ENCODE results near the gene GCN1. TPM values are rescaled to one million over a fixed set of nuclear protein-coding genes. Genes with fewer than 3 reads are reported as not detected.
"Not testable (repeated sequence)": the region's sequence is repeated elsewhere in the genome, so short reads cannot be mapped to it uniquely, and the experiment has no call there.

GCN1 gene
- 107 and 112 TPM in 2 replicates for total RNA-seq (2014; rRNA removed; shearing (Covaris generic))
- 30.5 and 34.0 TPM in 2 replicates for polyA plus RNA-seq (2015; cell fraction: cytosol; rRNA removed)
- 174 and 261 TPM in 2 replicates for polyA plus RNA-seq (2015; cell fraction: nucleus; rRNA removed)

- peak; percentile 89 for DNase-seq (ENCODE audit: low read depth)
These were observed at the start of gene GCN1 for GRCh38 chr12:120194534-120195395. Gene GCN1, minus strand, starts transcription at chr12:120194715. Its CDS starts 18 bp downstream, at chr12:120194697.

- DNase-seq (ENCODE audit: low read depth), result no peak
These were observed 48.6 kb upstream of the GCN1 start for GRCh38 chr12:120242971-120243699.

- no peak for DNase-seq (ENCODE audit: low read depth)
These were observed 47.8 kb upstream of the GCN1 start for GRCh38 chr12:120242275-120242799.

- DNase-seq (ENCODE audit: low read depth), result no peak
These were observed 47.2 kb upstream of the GCN1 start for GRCh38 chr12:120241561-120242274.

- no peak for DNase-seq (ENCODE audit: low read depth)
These were observed 45.9 kb upstream of the GCN1 start for GRCh38 chr12:120240495-120240833.

GRCh38 chr12:120239776-120240494 lies 45.4 kb upstream of the GCN1 start:
- no peak for DNase-seq (ENCODE audit: low read depth)

GRCh38 chr12:120238839-120239445 lies 44.4 kb upstream of the GCN1 start:
- peak; percentile 44 for DNase-seq (ENCODE audit: low read depth)

- no peak for DNase-seq (ENCODE audit: low read depth)
These were observed 43.7 kb upstream of the GCN1 start for GRCh38 chr12:120238217-120238616.

- peak; percentile 87 for DNase-seq (ENCODE audit: low read depth)
These were observed 43.1 kb upstream of the GCN1 start for GRCh38 chr12:120237360-120238171.

- not testable (repeated sequence) for DNase-seq (ENCODE audit: low read depth)
These were observed 42.3 kb upstream of the GCN1 start for GRCh38 chr12:120236809-120237208.

GRCh38 chr12:120235369-120236323 lies 41.1 kb upstream of the GCN1 start:
- DNase-seq (ENCODE audit: low read depth), result no peak

- peak; percentile 98 for DNase-seq (ENCODE audit: low read depth)
These were observed 40.3 kb upstream of the GCN1 start for GRCh38 chr12:120234643-120235368.

GRCh38 chr12:120231316-120232011 lies 36.9 kb upstream of the GCN1 start:
- DNase-seq (ENCODE audit: low read depth), result peak; percentile 100

- no peak for DNase-seq (ENCODE audit: low read depth)
These were observed 36.4 kb upstream of the GCN1 start for GRCh38 chr12:120230974-120231315.

GRCh38 chr12:120230326-120230973 lies 35.9 kb upstream of the GCN1 start:
- DNase-seq (ENCODE audit: low read depth), result peak; percentile 95

Data from HT1080 (cell line).